ENCODE data around the gene NCDN.

GRCh38 chr1:35586808-35587207, 29.2 kb downstream of the NCDN start:
- TF ChIP-seq CTCF (IDR thresholded peaks at IDR 0.05) = no peak
- TF ChIP-seq SMAD4 (CRISPR knock-in tag; IDR thresholded peaks at IDR 0.05) = no peak
- TF ChIP-seq CBFB (CRISPR knock-in tag; IDR thresholded peaks at IDR 0.05; ENCODE audit: low read depth) = no peak
- TF ChIP-seq ZBTB21 (CRISPR knock-in tag; IDR thresholded peaks at IDR 0.05; ENCODE audit: borderline replicate concordance) = no peak
- TF ChIP-seq CREM (CRISPR knock-in tag; IDR thresholded peaks at IDR 0.05) = no peak
- TF ChIP-seq NR2C2 (CRISPR knock-in tag; IDR thresholded peaks at IDR 0.05) = no peak
- TF ChIP-seq, protein P1, sequence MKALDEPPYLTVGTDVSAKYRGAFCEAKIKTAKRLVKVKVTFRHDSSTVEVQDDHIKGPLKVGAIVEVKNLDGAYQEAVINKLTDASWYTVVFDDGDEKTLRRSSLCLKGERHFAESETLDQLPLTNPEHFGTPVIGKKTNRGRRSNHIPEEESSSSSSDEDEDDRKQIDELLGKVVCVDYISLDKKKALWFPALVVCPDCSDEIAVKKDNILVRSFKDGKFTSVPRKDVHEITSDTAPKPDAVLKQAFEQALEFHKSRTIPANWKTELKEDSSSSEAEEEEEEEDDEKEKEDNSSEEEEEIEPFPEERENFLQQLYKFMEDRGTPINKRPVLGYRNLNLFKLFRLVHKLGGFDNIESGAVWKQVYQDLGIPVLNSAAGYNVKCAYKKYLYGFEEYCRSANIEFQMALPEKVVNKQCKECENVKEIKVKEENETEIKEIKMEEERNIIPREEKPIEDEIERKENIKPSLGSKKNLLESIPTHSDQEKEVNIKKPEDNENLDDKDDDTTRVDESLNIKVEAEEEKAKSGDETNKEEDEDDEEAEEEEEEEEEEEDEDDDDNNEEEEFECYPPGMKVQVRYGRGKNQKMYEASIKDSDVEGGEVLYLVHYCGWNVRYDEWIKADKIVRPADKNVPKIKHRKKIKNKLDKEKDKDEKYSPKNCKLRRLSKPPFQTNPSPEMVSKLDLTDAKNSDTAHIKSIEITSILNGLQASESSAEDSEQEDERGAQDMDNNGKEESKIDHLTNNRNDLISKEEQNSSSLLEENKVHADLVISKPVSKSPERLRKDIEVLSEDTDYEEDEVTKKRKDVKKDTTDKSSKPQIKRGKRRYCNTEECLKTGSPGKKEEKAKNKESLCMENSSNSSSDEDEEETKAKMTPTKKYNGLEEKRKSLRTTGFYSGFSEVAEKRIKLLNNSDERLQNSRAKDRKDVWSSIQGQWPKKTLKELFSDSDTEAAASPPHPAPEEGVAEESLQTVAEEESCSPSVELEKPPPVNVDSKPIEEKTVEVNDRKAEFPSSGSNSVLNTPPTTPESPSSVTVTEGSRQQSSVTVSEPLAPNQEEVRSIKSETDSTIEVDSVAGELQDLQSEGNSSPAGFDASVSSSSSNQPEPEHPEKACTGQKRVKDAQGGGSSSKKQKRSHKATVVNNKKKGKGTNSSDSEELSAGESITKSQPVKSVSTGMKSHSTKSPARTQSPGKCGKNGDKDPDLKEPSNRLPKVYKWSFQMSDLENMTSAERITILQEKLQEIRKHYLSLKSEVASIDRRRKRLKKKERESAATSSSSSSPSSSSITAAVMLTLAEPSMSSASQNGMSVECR (CRISPR knock-in tag; IDR thresholded peaks at IDR 0.05; ENCODE audit: borderline replicate concordance) = no peak
- no peak for TF ChIP-seq SP1 (CRISPR knock-in tag; conservative IDR thresholded peaks at IDR 0.05)
- TF ChIP-seq E2F5 (CRISPR knock-in tag; IDR thresholded peaks at IDR 0.05) = no peak
- no peak for TF ChIP-seq TCF7 (CRISPR knock-in tag; IDR thresholded peaks at IDR 0.05; ENCODE audit: low read depth)
- TF ChIP-seq TEAD4 (CRISPR knock-in tag; IDR thresholded peaks at IDR 0.05) = no peak
- TF ChIP-seq ELF4 (CRISPR knock-in tag; IDR thresholded peaks at IDR 0.05; ENCODE audit: low read depth) = no peak
- no peak for TF ChIP-seq PRRX2 (CRISPR knock-in tag; IDR thresholded peaks at IDR 0.05)

Data from WTC11 (cell line).